ENCODE results near the gene DLGAP1.
"Not testable (repeated sequence)": the region's sequence is repeated elsewhere in the genome, so short reads cannot be mapped to it uniquely, and the experiment has no call there.

Gene DLGAP1

GRCh38 chr18:3660739-3661515 lies 794.2 kb downstream of the DLGAP1 start:
- no peak for DNase-seq (ENCODE audit: low read depth in 2 of 2)

- no peak for DNase-seq (ENCODE audit: low read depth in 2 of 2)
These were observed 796.6 kb downstream of the DLGAP1 start for GRCh38 chr18:3658529-3658928.

- DNase-seq (ENCODE audit: low read depth in 2 of 2): no peak
These were observed 799.7 kb downstream of the DLGAP1 start for GRCh38 chr18:3655254-3656050.

GRCh38 chr18:3654442-3655253 lies 800.5 kb downstream of the DLGAP1 start:
- no peak for DNase-seq (ENCODE audit: low read depth in 2 of 2)

- DNase-seq (ENCODE audit: low read depth in 2 of 2): no peak
These were observed 801.2 kb downstream of the DLGAP1 start for GRCh38 chr18:3653851-3654441.

GRCh38 chr18:3653263-3653850 lies 801.8 kb downstream of the DLGAP1 start:
- DNase-seq (ENCODE audit: low read depth in 2 of 2): no peak

- DNase-seq (ENCODE audit: low read depth in 2 of 2): no peak
These were observed 802.5 kb downstream of the DLGAP1 start for GRCh38 chr18:3652380-3653262.

GRCh38 chr18:3651266-3651665 lies 803.8 kb downstream of the DLGAP1 start:
- DNase-seq (ENCODE audit: low read depth in 2 of 2): no peak

- DNase-seq (ENCODE audit: low read depth in 2 of 2): not testable (repeated sequence)
These were observed 804.5 kb downstream of the DLGAP1 start for GRCh38 chr18:3650521-3651042.

GRCh38 chr18:3649633-3650426 lies 805.3 kb downstream of the DLGAP1 start:
- no peak for DNase-seq (ENCODE audit: low read depth in 2 of 2)

GRCh38 chr18:3649135-3649632 lies 805.9 kb downstream of the DLGAP1 start:
- no peak for DNase-seq (ENCODE audit: low read depth in 2 of 2)

- DNase-seq (ENCODE audit: low read depth in 2 of 2): no peak
These were observed 806.5 kb downstream of the DLGAP1 start for GRCh38 chr18:3648641-3649040.

GRCh38 chr18:3648200-3648599 lies 806.9 kb downstream of the DLGAP1 start:
- no peak for DNase-seq (ENCODE audit: low read depth in 2 of 2)

GRCh38 chr18:3647636-3648035 lies 807.5 kb downstream of the DLGAP1 start:
- no peak for DNase-seq (ENCODE audit: low read depth in 2 of 2)

- no peak for DNase-seq (ENCODE audit: low read depth in 2 of 2)
These were observed 809.5 kb downstream of the DLGAP1 start for GRCh38 chr18:3645384-3646156.

GRCh38 chr18:3634250-3634939 lies 820.7 kb downstream of the DLGAP1 start:
- DNase-seq (ENCODE audit: low read depth in 2 of 2): no peak

- no peak for DNase-seq (ENCODE audit: low read depth in 2 of 2)
These were observed 823.2 kb downstream of the DLGAP1 start for GRCh38 chr18:3631887-3632286.

Data from stimulated activated CD4-positive, alpha-beta T cell treated with anti-CD3 and anti-CD28 coated beads, Interleukin-1b, Interleukin-23, amount 100 ng/mL, for 1 hour (primary cell).